Measurements from ENCODE around the gene NPVF.

GRCh38 chr7:25246306-25246705 lies 18.0 kb upstream of the NPVF start:
- TF ChIP-seq CTCF (IDR thresholded peaks at IDR 0.05), result no peak
- TF ChIP-seq POLR2A (IDR thresholded peaks at IDR 0.05), result no peak
- TF ChIP-seq POLR2AphosphoS5 (IDR thresholded peaks at IDR 0.05), result no peak
